ENCODE measurements around the gene VARS2.
"Not testable (repeated sequence)": the region's sequence is repeated elsewhere in the genome, so short reads cannot be mapped to it uniquely, and the experiment has no call there.

Gene VARS2

GRCh38 chr6:30917487-30917886 is 3.4 kb downstream of the VARS2 start:
- Mint-ChIP-seq H3K4me1 (peaks cover 43% of the 10 kb centered on the region), H3K9me3 (no peaks in the 10 kb centered on the region), H3K36me3 (ENCODE audit: low read depth) (peaks cover 38% of the 10 kb centered on the region), H3K4me3 (no peak overlapping the region), H3K27ac (no peak overlapping the region), H3K27me3 (ENCODE audit: low read depth, poor library complexity) (no peaks in the 10 kb centered on the region)
- DNase-seq, result no peak
- TF ChIP-seq CTCF (IDR thresholded peaks at IDR 0.05), result no peak

GRCh38 chr6:30918670-30919069 is 4.6 kb downstream of the VARS2 start:
- Mint-ChIP-seq H3K4me1 (peaks cover 36% of the 10 kb centered on the region), H3K27ac (no peak overlapping the region), H3K36me3 (ENCODE audit: low read depth) (peaks cover 39% of the 10 kb centered on the region), H3K4me3 (no peak overlapping the region), H3K9me3 (no peaks in the 10 kb centered on the region), H3K27me3 (ENCODE audit: low read depth, poor library complexity) (no peaks in the 10 kb centered on the region)
- TF ChIP-seq CTCF (IDR thresholded peaks at IDR 0.05), result no peak
- DNase-seq, result no peak

GRCh38 chr6:30922447-30922852 is 8.4 kb downstream of the VARS2 start:
- Mint-ChIP-seq H3K36me3 (ENCODE audit: low read depth) (peaks cover 36% of the 10 kb centered on the region), H3K9me3 (no peaks in the 10 kb centered on the region), H3K4me1 (peaks cover 9% of the 10 kb centered on the region), H3K27ac (no peak overlapping the region), H3K4me3 (no peak overlapping the region), H3K27me3 (ENCODE audit: low read depth, poor library complexity) (no peaks in the 10 kb centered on the region)
- TF ChIP-seq CTCF (IDR thresholded peaks at IDR 0.05), result no peak
- no peak for DNase-seq

GRCh38 chr6:30924040-30924627 is 10.1 kb downstream of the VARS2 start:
- not testable (repeated sequence) for DNase-seq; H3K27me3 Mint-ChIP-seq (ENCODE audit: low read depth, poor library complexity); H3K27ac Mint-ChIP-seq; H3K4me1 Mint-ChIP-seq; H3K4me3 Mint-ChIP-seq
- peaks cover 47% of the 10 kb centered on the region for H3K36me3 Mint-ChIP-seq (ENCODE audit: low read depth)
- H3K9me3 Mint-ChIP-seq, result peaks cover 13% of the 10 kb centered on the region

- H3K36me3 Mint-ChIP-seq (ENCODE audit: low read depth), result peaks cover 51% of the 10 kb centered on the region
- no peak for DNase-seq
These were observed 12.6 kb downstream of the VARS2 start for GRCh38 chr6:30926644-30927043.

GRCh38 chr6:30927080-30927479 is 13.0 kb downstream of the VARS2 start:
- H3K4me1 Mint-ChIP-seq; H3K27me3 Mint-ChIP-seq (ENCODE audit: low read depth, poor library complexity); DNase-seq; H3K27ac Mint-ChIP-seq; H3K4me3 Mint-ChIP-seq: not testable (repeated sequence)
- peaks cover 49% of the 10 kb centered on the region for H3K36me3 Mint-ChIP-seq (ENCODE audit: low read depth)
- peaks cover 16% of the 10 kb centered on the region for H3K9me3 Mint-ChIP-seq

More at GRCh38 chr6:30926644-30927043, 12.6 kb downstream of the VARS2 start:
- Mint-ChIP-seq H3K9me3 (peaks cover 16% of the 10 kb centered on the region), H3K27me3 (ENCODE audit: low read depth, poor library complexity) (no peaks in the 10 kb centered on the region), H3K4me1 (peaks cover 5% of the 10 kb centered on the region), H3K27ac (no peak overlapping the region), H3K4me3 (no peak overlapping the region)
- TF ChIP-seq CTCF (IDR thresholded peaks at IDR 0.05), result no peak

- H3K9me3 Mint-ChIP-seq, result peaks cover 16% of the 10 kb centered on the region
- no peak overlapping the region for H3K4me3 Mint-ChIP-seq
- H3K4me1 Mint-ChIP-seq, result peaks cover 5% of the 10 kb centered on the region
- DNase-seq, result no peak
- H3K27ac Mint-ChIP-seq, result no peak overlapping the region
- TF ChIP-seq CTCF (IDR thresholded peaks at IDR 0.05), result no peak
- H3K36me3 Mint-ChIP-seq (ENCODE audit: low read depth), result peaks cover 34% of the 10 kb centered on the region
- H3K27me3 Mint-ChIP-seq (ENCODE audit: low read depth, poor library complexity), result peaks cover 3% of the 10 kb centered on the region
These were observed 14.6 kb downstream of the VARS2 start for GRCh38 chr6:30928677-30929076.

Measured in nephron progenitor cell (in vitro differentiated cells).